ENCODE data around the gene MUC22. TPM values are rescaled to one million over a fixed set of nuclear protein-coding genes. Genes with fewer than 3 reads are reported as not detected.
"Not testable (repeated sequence)": the region's sequence is repeated elsewhere in the genome, so short reads cannot be mapped to it uniquely, and the experiment has no call there.

MUC22 gene
- total and polyA plus RNA-seq, 2 donors: not detected

DNA sequence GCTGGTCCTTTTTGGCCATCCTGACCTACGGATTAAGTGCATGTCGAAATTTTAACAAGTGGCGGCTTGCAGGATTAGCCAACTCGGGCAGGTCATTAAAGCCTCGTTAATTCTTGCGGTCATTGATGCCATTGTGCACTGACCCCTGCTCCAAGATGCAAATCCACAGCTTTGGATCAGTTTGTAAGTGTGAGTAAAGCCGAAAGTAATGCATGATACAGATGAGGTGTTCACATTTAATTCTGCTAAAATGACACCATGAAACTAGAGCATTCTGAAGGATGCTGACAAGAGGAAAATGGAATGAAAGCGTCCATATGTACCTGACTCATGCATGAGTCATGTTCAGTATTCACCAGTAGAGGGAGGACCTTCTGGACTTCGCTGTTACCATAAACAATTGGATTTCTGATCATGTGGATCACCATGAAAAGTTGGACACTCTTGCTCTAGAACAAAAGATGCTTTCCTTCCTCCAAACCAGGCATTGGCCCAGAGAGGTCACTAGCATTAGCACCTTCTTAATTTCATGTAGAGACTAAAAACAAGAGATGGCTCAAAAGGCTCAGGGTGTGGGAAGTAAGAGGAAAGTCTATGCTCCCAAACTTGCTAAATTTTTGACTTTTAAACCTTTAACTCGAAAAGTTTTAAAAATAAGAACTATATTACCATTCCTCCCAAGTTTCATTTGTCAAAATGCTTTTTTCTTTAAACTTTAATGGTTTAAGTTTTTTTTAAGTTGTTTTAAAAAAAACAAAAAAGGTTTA is 48.0 kb downstream of the MUC22 start:
- Histone ChIP-seq H3K4me3 (ENCODE audit: low read depth, low read length) (no peak overlapping the region), H3K36me3 (ENCODE audit: insufficient read depth) (no peaks in the 10 kb centered on the region), H3K4me1 (ENCODE audit: insufficient read depth) (no peaks in the 10 kb centered on the region), H3K27ac (ENCODE audit: low read depth) (no peak overlapping the region)
- WGBS: 59% methylated on average over 10 of the region's 10 CpGs
- no peak for DNase-seq (ENCODE audit: extremely low spot score)

DNA sequence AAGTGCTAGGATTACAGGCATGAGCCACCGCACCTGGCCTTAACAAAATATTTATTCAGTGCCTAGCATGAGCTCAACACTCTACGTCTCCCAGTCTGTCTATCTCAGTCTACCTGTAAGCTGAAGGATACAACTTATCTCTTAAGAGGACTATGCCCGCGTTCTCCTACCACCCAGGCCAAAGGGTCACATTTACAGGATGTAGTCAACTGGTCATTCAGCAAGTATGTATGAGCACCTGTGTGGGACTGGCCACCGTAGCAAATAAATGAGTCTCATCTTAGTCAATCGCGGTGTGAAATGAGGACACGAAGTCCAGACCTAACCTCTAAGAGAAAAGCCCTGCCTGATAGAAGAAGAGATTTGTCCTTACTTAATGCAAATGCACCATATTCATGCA is 49.9 kb downstream of the MUC22 start:
- 95% methylated on average over 8 of the region's 8 CpGs for WGBS
- no peaks in the 10 kb centered on the region for H3K4me1 ChIP-seq (ENCODE audit: insufficient read depth)
- H3K4me3 ChIP-seq (ENCODE audit: low read depth, low read length): no peak overlapping the region
- no peaks in the 10 kb centered on the region for H3K36me3 ChIP-seq (ENCODE audit: insufficient read depth)
- H3K27ac ChIP-seq (ENCODE audit: low read depth): no peak overlapping the region
- no peak for DNase-seq (ENCODE audit: extremely low spot score)

DNA sequence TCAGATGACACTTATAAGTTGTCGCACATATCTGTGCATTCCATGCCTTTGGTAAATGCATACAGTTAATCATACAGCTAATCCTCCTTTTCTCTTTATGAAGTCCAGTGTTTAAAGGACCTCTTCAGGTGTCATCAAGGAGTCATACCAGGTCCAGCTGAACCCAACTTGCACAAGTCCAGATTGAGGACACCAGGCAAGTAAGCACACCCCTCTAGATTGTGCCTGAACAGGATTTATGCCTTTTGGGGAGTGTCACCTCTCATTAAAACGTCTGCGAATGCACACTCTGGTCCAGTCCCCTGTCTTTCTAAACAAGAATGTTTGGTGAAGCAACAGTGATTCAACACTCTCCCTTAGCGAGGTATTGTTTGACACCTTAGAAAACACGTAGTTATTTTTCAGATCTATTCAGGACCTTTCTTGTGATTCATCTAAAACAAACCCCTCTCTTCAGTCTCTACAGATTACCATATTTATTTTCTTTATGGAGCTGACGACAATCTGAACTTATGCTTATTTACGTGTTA is 53.7 kb downstream of the MUC22 start:
- H3K4me1 ChIP-seq (ENCODE audit: insufficient read depth): no peaks in the 10 kb centered on the region
- no peak overlapping the region for H3K4me3 ChIP-seq (ENCODE audit: low read depth, low read length)
- H3K27ac ChIP-seq (ENCODE audit: low read depth): no peak overlapping the region
- no peak for DNase-seq (ENCODE audit: extremely low spot score)
- 77% methylated on average over 7 of the region's 7 CpGs for WGBS
- no peaks in the 10 kb centered on the region for H3K36me3 ChIP-seq (ENCODE audit: insufficient read depth)

DNA sequence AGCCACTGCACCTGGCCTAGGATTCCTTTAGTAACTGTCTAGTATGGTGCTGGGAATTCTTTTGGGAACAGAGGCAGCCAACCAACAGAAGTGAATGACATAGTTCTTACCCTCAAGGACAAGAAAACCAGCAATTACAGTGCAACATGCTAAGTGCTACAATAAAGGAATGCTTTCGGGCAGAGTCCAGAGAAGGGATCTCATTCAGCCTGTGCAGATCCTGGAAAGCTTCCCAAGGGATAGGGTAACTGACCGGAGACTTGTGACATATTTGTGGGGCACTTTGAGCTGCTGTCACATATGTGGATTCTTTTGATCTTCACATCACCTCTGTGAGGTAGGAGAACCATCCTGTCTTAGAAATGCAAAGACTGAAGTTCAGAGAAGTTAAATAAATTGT is 55.3 kb downstream of the MUC22 start:
- no peak for DNase-seq (ENCODE audit: extremely low spot score)
- Histone ChIP-seq H3K4me3 (ENCODE audit: low read depth, low read length) (no peak overlapping the region), H3K4me1 (ENCODE audit: insufficient read depth) (no peaks in the 10 kb centered on the region), H3K27ac (ENCODE audit: low read depth) (no peak overlapping the region), H3K36me3 (ENCODE audit: insufficient read depth) (no peaks in the 10 kb centered on the region)
- 74% methylated on average over 2 of the region's 2 CpGs for WGBS

DNA sequence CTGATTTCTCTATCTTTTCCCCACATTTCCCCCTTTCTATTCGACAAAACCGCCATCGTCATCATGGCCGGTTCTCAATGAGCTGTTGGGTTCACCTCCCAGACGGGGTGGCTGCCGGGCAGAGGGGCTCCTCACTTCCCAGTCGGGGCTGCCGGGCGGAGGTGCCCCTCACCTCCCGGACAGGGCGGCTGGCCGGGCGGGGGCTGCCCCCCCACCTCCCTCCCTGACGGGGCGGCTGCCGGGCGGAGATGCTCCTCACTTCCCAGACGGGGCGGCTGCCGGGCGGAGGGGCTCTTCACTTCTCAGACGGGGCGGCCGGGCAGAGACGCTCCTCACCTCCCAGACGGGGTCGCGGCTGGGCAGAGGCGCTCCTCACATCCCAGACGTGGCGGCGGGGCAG is 56.8 kb downstream of the MUC22 start:
- not testable (repeated sequence) for H3K4me1 ChIP-seq (ENCODE audit: insufficient read depth); H3K36me3 ChIP-seq (ENCODE audit: insufficient read depth); H3K27ac ChIP-seq (ENCODE audit: low read depth); H3K4me3 ChIP-seq (ENCODE audit: low read depth, low read length); DNase-seq (ENCODE audit: extremely low spot score)
- WGBS: 90% methylated on average over 26 of the region's 32 CpGs

DNA sequence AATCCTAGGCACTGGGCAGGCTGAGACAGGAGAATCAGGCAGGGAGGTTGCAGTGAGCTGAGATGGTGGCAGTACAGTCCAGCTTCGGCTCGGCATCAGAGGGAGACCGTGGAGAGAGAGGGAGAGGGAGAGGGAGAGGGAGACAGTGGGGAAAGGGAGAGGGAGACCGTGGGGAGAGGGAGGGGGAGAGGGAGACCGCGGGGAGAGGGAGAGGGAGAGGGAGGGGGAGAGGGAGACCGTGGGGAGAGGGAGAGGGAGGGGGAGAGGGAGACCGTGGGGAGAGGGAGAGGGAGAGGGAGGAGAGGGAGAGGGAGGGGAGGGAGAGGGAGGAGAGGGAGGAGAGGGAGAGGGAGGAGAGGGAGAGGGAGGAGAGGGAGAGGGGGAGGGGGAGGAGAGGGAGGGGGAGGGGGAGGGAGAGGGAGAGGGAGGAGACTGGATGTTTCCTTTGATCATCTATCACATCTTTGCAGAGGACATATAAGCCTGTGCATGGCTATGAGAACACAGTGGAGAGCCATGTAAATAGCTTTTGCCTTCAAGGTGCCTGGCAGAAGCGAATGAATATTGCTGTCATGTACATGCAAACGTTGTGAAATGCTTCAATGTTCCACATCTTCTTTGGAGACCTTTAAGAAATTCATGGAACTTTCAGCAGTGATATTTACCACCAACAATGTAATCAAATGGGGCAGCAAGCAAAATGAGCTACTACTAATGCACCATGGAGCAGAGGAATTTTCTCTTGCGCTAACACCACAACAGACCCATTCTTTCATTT is 57.8 kb downstream of the MUC22 start:
- not testable (repeated sequence) for DNase-seq (ENCODE audit: extremely low spot score); H3K4me3 ChIP-seq (ENCODE audit: low read depth, low read length); H3K36me3 ChIP-seq (ENCODE audit: insufficient read depth); H3K27ac ChIP-seq (ENCODE audit: low read depth); H3K4me1 ChIP-seq (ENCODE audit: insufficient read depth)
- 51% methylated on average over 7 of the region's 11 CpGs for WGBS

DNA sequence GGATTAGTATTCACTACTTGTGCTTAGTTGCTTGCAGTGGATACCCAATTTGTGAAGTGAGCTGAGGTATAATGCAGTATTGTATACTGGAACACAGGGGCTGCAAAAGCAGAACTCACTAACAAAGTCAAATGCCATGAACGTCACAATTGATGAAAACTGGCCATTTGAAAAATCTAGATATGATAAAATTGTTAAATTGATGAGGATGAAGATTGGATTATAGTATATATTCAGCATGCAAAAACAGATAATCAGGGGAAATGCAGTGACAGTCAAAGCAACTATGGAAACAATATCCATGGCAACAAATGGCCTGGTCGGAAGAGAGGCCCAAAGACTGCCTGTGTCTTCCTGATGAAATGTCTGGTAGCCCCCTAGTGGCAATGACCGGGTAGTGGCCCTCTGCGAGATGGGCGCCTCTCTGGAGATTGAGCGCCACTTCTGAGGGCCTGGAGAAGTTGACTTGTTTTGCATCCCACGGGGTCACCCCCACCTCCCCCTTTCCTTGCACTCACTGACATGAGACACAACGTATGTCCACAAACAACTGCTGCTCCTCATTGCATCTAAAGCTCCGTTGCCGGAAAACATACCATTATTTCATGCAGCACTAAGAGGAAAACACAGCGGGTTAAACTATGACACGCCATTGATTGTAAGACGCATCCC is 58.5 kb downstream of the MUC22 start:
- no peak for DNase-seq (ENCODE audit: extremely low spot score)
- 51% methylated on average over 13 of the region's 13 CpGs for WGBS
- no peak overlapping the region for H3K27ac ChIP-seq (ENCODE audit: low read depth)
- H3K36me3 ChIP-seq (ENCODE audit: insufficient read depth): no peaks in the 10 kb centered on the region
- no peaks in the 10 kb centered on the region for H3K4me1 ChIP-seq (ENCODE audit: insufficient read depth)
- H3K4me3 ChIP-seq (ENCODE audit: low read depth, low read length): no peak overlapping the region

DNA sequence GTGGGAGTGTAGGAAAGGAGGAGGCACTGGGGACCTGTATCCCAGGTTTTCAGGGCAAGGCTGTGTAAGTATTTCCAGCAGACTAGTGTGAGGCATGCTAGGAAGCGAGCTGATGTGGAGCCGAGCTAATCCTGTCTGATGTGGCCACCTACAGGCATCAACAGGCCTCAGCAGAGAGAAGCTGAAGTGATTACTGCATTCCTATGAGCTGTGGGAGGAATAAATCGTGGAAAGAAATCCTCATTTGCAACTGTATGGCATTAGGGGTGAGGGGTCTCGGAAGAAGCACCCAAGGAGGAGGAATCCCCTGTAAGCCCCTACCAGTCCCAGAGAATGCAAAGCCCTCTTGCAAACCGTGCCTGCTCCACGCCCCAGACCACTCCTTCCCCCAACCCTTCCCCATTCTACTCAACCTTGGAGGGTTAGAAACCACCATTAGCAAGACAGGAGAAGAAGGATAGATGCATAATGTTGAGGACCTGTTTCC is 60.5 kb downstream of the MUC22 start:
- Histone ChIP-seq H3K36me3 (ENCODE audit: insufficient read depth) (no peaks in the 10 kb centered on the region), H3K4me1 (ENCODE audit: insufficient read depth) (no peaks in the 10 kb centered on the region), H3K4me3 (ENCODE audit: low read depth, low read length) (no peak overlapping the region), H3K27ac (ENCODE audit: low read depth) (no peak overlapping the region)
- no peak for DNase-seq (ENCODE audit: extremely low spot score)
- 46% methylated on average over 6 of the region's 6 CpGs for WGBS

DNA sequence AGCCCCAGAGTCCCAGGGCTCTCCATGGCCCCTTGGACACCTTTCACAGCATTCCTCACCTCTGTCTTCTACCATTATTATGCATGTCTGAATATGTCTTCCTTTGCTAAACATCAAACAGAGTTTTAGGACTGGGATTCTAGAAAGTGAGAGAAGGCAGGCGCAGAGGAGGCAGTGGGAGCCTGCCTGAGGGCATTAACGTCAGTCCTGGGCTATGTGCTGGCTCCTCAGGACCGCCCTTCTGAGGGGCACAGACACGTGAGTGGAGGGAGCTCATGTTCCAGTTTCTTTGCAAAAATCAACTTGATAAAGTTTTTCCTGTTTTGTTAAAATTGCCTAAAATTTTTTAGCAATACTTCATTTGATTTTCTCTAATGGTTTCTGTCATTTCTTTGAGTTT is 64.1 kb downstream of the MUC22 start:
- no peak overlapping the region for H3K27ac ChIP-seq (ENCODE audit: low read depth)
- H3K36me3 ChIP-seq (ENCODE audit: insufficient read depth): no peaks in the 10 kb centered on the region
- WGBS: 87% methylated on average over 4 of the region's 4 CpGs
- no peak overlapping the region for H3K4me3 ChIP-seq (ENCODE audit: low read depth, low read length)
- no peak for DNase-seq (ENCODE audit: extremely low spot score)
- H3K4me1 ChIP-seq (ENCODE audit: insufficient read depth): no peaks in the 10 kb centered on the region

DNA sequence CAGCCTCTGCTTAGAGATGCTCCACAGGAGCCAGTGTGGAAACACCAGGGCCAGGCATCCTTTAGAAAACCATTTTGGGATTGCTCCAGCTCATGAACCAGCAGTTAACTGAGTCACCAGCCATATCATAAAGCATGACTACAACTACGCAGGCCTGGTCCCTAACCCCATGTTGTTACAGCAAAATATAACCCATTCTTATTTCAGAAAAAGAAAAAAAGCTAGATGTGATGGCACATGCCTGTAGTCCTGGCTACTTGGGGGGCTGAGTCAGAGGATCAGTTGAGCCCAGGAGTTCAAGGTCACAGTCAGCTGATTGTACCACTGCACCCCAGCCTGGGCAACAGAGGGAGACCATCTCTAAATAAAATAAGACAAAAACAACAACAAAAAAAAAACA is 65.3 kb downstream of the MUC22 start:
- 90% methylated on average over 1 of the region's 1 CpG for WGBS
- Histone ChIP-seq H3K27ac (ENCODE audit: low read depth) (no peak overlapping the region), H3K4me3 (ENCODE audit: low read depth, low read length) (no peak overlapping the region), H3K4me1 (ENCODE audit: insufficient read depth) (no peaks in the 10 kb centered on the region), H3K36me3 (ENCODE audit: insufficient read depth) (no peaks in the 10 kb centered on the region)
- DNase-seq (ENCODE audit: extremely low spot score): no peak

DNA sequence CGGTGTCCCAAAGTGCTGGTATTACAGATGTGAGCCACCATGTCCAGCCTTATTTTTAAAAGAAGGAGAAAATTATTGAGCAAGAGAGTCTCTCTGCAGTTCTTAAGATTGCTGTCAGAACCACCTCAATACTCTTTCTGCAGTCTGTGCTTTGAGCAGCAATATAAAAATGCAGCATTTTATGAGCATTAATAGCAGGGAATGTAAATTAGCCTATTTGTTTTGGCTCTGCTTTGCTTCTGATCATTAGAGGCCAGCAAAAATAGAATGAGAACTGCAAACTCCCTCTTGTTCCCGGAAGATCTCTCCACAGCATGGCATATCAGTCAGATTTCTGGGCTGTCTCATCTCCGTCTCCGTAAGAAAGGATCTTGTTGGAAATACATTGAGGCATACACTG is 66.3 kb downstream of the MUC22 start:
- WGBS: 90% methylated on average over 4 of the region's 4 CpGs
- H3K36me3 ChIP-seq (ENCODE audit: insufficient read depth): no peaks in the 10 kb centered on the region
- no peaks in the 10 kb centered on the region for H3K4me1 ChIP-seq (ENCODE audit: insufficient read depth)
- H3K4me3 ChIP-seq (ENCODE audit: low read depth, low read length): no peak overlapping the region
- no peak for DNase-seq (ENCODE audit: extremely low spot score)
- H3K27ac ChIP-seq (ENCODE audit: low read depth): no peak overlapping the region

DNA sequence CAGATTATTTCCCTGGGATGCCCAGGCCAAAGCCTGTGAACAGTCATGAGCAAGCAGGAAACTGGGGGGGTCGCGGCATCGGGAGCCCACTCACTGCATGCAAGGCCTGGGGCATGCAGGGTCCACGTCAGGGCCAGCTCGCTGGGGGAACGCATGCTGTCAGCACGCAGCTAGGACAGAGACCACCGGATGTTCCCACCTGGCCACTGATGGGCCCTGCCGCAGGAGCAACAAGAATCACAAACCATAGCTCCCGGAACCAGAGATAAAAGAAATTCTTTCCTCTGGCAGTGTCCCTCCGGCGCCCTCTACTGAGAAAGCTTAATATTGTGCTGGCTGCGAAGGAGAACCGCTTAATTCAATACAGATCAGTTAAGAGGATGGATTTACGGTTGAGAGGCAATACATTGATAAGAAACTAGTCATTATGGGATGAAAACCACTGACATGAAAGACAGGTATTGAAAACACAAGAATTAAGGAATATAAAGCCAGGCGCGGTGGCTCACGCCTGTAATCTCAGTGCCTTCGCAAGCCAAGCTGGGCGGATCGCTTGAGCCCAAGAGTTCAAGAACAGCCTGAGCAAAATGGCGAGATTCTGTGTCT is 69.5 kb downstream of the MUC22 start:
- Histone ChIP-seq H3K4me1 (ENCODE audit: insufficient read depth) (no peaks in the 10 kb centered on the region), H3K4me3 (ENCODE audit: low read depth, low read length) (no peak overlapping the region), H3K27ac (ENCODE audit: low read depth) (no peak overlapping the region), H3K36me3 (ENCODE audit: insufficient read depth) (no peaks in the 10 kb centered on the region)
- DNase-seq (ENCODE audit: extremely low spot score): peak; percentile 60
- 18% methylated on average over 22 of the region's 22 CpGs for WGBS

DNA sequence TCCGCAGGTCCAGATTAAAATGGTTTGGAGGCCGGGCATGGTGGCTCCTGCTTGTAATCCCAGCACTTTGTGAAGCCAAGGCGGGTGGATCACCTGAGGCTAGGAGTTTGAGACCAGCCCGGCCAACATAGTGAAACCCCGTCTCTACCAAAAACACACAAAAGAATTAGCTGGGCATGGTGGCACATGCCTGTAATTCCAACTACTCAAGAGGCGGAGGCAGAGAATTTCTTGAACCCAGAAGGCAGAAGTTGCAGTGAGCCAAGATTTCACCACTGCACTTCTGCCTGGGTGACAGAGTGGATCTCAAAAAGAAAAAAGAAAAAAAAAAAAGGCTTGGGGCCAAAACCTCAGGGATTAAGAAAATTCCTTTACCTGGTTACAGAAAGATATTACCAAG is 71.6 kb downstream of the MUC22 start:
- 89% methylated on average over 6 of the region's 6 CpGs for WGBS
- no peaks in the 10 kb centered on the region for H3K4me1 ChIP-seq (ENCODE audit: insufficient read depth)
- DNase-seq (ENCODE audit: extremely low spot score): no peak
- H3K36me3 ChIP-seq (ENCODE audit: insufficient read depth): no peaks in the 10 kb centered on the region
- H3K4me3 ChIP-seq (ENCODE audit: low read depth, low read length): no peak overlapping the region
- no peak overlapping the region for H3K27ac ChIP-seq (ENCODE audit: low read depth)
